Measurements from ENCODE around the gene ATP2B3.

The ATP2B3 gene

DNA sequence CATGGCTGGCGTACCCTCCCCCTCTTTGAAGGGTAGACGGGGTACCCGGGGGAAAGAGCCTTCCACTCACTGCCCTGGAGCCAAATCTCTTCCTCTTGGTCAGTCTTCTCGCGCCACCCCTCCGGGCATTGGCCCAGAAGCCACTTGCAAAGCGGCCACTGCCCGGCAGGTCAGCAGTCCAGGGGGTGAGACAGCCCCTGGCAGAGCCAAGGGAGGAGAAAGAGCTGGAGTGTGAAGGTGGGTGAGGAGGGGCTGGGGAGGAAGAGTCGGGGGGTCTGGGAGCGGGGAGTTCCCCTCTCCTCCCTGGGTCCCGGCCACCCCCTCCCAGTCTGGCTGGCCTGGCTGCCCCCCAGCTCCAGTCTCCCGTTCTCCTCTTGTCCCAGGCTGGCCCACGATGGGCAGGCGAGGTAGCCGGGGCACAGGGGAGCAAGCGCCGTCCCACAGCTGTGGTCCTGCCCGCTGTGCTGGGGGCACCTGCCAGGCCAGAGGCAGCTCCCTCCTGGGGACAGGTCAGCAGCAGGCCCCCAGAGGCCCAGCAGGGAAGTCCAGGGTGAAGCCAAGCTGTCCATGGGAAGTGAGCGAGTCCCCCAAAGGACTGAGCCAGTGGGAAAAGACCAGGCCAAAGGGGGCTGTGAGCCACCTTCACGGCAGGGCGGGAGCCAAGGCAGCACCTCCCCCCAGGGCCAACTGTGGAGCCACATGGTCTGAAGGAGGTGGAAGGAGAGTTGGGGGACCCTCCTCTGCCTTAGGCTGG, 108.0 kb downstream of the ATP2B3 start:
- no CpG with 5 or more reads among the region's 21 CpGs for WGBS (ENCODE audit: insufficient coverage, insufficient read length)
- no peaks in the 10 kb centered on the region for H3K9me3 ChIP-seq (ENCODE audit: control insufficient read depth, insufficient read depth, low read length)
- no peaks in the 10 kb centered on the region for H3K36me3 ChIP-seq (ENCODE audit: control insufficient read depth, insufficient read depth, low read length)
- no peak overlapping the region for H3K27ac ChIP-seq (ENCODE audit: low read length)
- no peaks in the 10 kb centered on the region for H3K27me3 ChIP-seq (ENCODE audit: control insufficient read depth, insufficient read depth, low read length)
- DNase-seq (ENCODE audit: low read depth, low spot score) = no peak
- H3K4me1 ChIP-seq (ENCODE audit: control insufficient read depth, insufficient read depth, low read length) = no peaks in the 10 kb centered on the region; the same call in 1 of the 2 replicates
- no peak overlapping the region for H3K4me3 ChIP-seq (ENCODE audit: low read length)

GRCh38 chrX:153626025-153626633, 108.7 kb downstream of the ATP2B3 start:
- Histone ChIP-seq H3K27me3 (ENCODE audit: control insufficient read depth, insufficient read depth, low read length) (no peaks in the 10 kb centered on the region), H3K4me3 (ENCODE audit: low read length) (no peak overlapping the region), H3K36me3 (ENCODE audit: control insufficient read depth, insufficient read depth, low read length) (no peaks in the 10 kb centered on the region), H3K27ac (ENCODE audit: low read length) (no peak overlapping the region), H3K4me1 (ENCODE audit: control insufficient read depth, insufficient read depth, low read length) (no peaks in the 10 kb centered on the region; the same call in 1 of the 2 replicates), H3K9me3 (ENCODE audit: control insufficient read depth, insufficient read depth, low read length) (no peaks in the 10 kb centered on the region)
- no peak for DNase-seq (ENCODE audit: low read depth, low spot score)
- WGBS (ENCODE audit: insufficient coverage, insufficient read length) = no CpG with 5 or more reads among the region's 16 CpGs

DNA sequence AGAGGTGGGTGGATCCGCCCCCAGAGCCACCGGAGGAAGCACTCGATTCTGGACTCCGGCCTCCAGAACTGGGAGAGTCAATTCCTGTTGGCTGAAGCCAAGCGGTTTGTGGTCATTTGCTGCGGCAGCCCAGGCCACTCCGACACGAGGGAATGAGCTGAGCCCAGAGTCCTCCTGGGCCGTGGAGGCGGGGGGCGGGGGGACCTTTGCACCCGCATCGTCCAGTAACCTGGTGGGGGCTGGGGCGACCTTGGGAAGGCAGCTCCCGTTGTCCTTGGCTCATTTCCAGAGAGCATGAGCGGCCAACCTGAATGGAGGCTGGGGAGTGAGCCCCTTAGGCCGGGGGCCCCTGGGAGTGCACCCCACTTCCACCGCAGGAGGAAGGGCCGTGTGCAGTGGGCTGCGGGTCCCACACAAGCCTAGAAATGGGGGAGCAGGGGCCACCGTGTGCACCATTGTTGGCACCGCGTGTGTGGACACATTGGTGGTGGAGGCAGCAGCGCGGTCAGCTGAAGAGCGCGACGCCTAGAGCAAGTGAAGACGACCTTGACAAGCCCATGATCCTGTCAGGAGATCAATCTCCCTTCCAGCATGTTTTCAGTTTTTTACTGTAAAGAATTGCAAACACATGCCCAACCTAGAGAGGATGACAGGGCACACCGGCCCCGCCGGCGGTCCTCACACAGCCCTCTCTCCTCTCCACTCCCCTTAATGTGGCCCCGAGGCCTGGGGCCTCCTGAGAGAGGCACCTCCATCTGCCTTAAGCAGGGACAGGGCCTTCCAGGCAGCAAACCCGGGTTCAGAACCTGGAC, 109.6 kb downstream of the ATP2B3 start:
- H3K4me1 ChIP-seq (ENCODE audit: control insufficient read depth, insufficient read depth, low read length) = no peaks in the 10 kb centered on the region; the same call in 1 of the 2 replicates
- H3K4me3 ChIP-seq (ENCODE audit: low read length) = no peak overlapping the region
- H3K36me3 ChIP-seq (ENCODE audit: control insufficient read depth, insufficient read depth, low read length) = no peaks in the 10 kb centered on the region
- H3K27ac ChIP-seq (ENCODE audit: low read length) = no peak overlapping the region
- no peaks in the 10 kb centered on the region for H3K27me3 ChIP-seq (ENCODE audit: control insufficient read depth, insufficient read depth, low read length)
- WGBS (ENCODE audit: insufficient coverage, insufficient read length) = no CpG with 5 or more reads among the region's 35 CpGs
- no peaks in the 10 kb centered on the region for H3K9me3 ChIP-seq (ENCODE audit: control insufficient read depth, insufficient read depth, low read length)
- no peak for DNase-seq (ENCODE audit: low read depth, low spot score)

GRCh38 chrX:153627675-153628111, 110.3 kb downstream of the ATP2B3 start:
- Histone ChIP-seq H3K4me1 (ENCODE audit: control insufficient read depth, insufficient read depth, low read length) (no peaks in the 10 kb centered on the region; the same call in 1 of the 2 replicates), H3K27ac (ENCODE audit: low read length) (no peak overlapping the region), H3K4me3 (ENCODE audit: low read length) (no peak overlapping the region), H3K36me3 (ENCODE audit: control insufficient read depth, insufficient read depth, low read length) (no peaks in the 10 kb centered on the region), H3K27me3 (ENCODE audit: control insufficient read depth, insufficient read depth, low read length) (no peaks in the 10 kb centered on the region), H3K9me3 (ENCODE audit: control insufficient read depth, insufficient read depth, low read length) (no peaks in the 10 kb centered on the region)
- no peak for DNase-seq (ENCODE audit: low read depth, low spot score)
- no CpG with 5 or more reads among the region's 15 CpGs for WGBS (ENCODE audit: insufficient coverage, insufficient read length)

GRCh38 chrX:153628129-153628528, 110.7 kb downstream of the ATP2B3 start:
- Histone ChIP-seq H3K9me3 (ENCODE audit: control insufficient read depth, insufficient read depth, low read length) (no peaks in the 10 kb centered on the region), H3K27me3 (ENCODE audit: control insufficient read depth, insufficient read depth, low read length) (no peaks in the 10 kb centered on the region), H3K27ac (ENCODE audit: low read length) (no peak overlapping the region), H3K4me1 (ENCODE audit: control insufficient read depth, insufficient read depth, low read length) (no peaks in the 10 kb centered on the region; the same call in 1 of the 2 replicates), H3K4me3 (ENCODE audit: low read length) (no peak overlapping the region), H3K36me3 (ENCODE audit: control insufficient read depth, insufficient read depth, low read length) (no peaks in the 10 kb centered on the region)
- no peak for DNase-seq (ENCODE audit: low read depth, low spot score)
- no CpG with 5 or more reads among the region's 8 CpGs for WGBS (ENCODE audit: insufficient coverage, insufficient read length)

- no peak overlapping the region for H3K4me3 ChIP-seq (ENCODE audit: low read length)
- no peaks in the 10 kb centered on the region for H3K9me3 ChIP-seq (ENCODE audit: control insufficient read depth, insufficient read depth, low read length)
- H3K4me1 ChIP-seq (ENCODE audit: control insufficient read depth, insufficient read depth, low read length) = no peaks in the 10 kb centered on the region; the same call in 1 of the 2 replicates
- no peak overlapping the region for H3K27ac ChIP-seq (ENCODE audit: low read length)
- no peak for DNase-seq (ENCODE audit: low read depth, low spot score)
- H3K27me3 ChIP-seq (ENCODE audit: control insufficient read depth, insufficient read depth, low read length) = no peaks in the 10 kb centered on the region
- WGBS (ENCODE audit: insufficient coverage, insufficient read length) = no CpG with 5 or more reads among the region's 12 CpGs
- H3K36me3 ChIP-seq (ENCODE audit: control insufficient read depth, insufficient read depth, low read length) = no peaks in the 10 kb centered on the region
Measured at GRCh38 chrX:153628665-153629064, 111.2 kb downstream of the ATP2B3 start.

DNA sequence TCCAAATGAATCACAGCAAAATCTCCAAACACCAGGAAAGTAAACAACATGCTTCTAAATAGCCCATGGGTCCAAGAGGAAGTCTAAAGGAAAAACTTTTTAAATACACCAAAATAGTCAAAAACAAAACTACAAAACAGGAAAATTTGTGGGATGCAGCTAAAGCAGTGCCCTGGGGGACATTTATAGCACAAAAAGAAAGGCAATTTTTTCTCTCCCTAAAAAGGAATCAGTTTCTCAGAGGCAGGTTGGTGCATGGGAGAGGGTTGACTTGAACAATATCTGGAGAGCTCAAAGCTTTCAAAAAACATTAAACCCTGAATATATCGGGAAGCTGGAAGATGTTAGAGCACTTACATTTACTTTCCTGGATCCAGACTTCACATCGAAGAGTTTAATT, 113.9 kb downstream of the ATP2B3 start:
- Histone ChIP-seq H3K27ac (ENCODE audit: low read length) (no peak overlapping the region), H3K9me3 (ENCODE audit: control insufficient read depth, insufficient read depth, low read length) (no peaks in the 10 kb centered on the region), H3K36me3 (ENCODE audit: control insufficient read depth, insufficient read depth, low read length) (no peaks in the 10 kb centered on the region), H3K27me3 (ENCODE audit: control insufficient read depth, insufficient read depth, low read length) (no peaks in the 10 kb centered on the region), H3K4me3 (ENCODE audit: low read length) (no peak overlapping the region), H3K4me1 (ENCODE audit: control insufficient read depth, insufficient read depth, low read length) (no peaks in the 10 kb centered on the region; the same call in 1 of the 2 replicates)
- no peak for DNase-seq (ENCODE audit: low read depth, low spot score)
- no CpG with 5 or more reads among the region's 2 CpGs for WGBS (ENCODE audit: insufficient coverage, insufficient read length)

GRCh38 chrX:153631907-153632594, 114.6 kb downstream of the ATP2B3 start:
- Histone ChIP-seq H3K4me1 (ENCODE audit: control insufficient read depth, insufficient read depth, low read length) (no peaks in the 10 kb centered on the region; the same call in 1 of the 2 replicates), H3K27ac (ENCODE audit: low read length) (no peak overlapping the region), H3K36me3 (ENCODE audit: control insufficient read depth, insufficient read depth, low read length) (no peaks in the 10 kb centered on the region), H3K9me3 (ENCODE audit: control insufficient read depth, insufficient read depth, low read length) (no peaks in the 10 kb centered on the region), H3K27me3 (ENCODE audit: control insufficient read depth, insufficient read depth, low read length) (no peaks in the 10 kb centered on the region), H3K4me3 (ENCODE audit: low read length) (no peak overlapping the region)
- no CpG with 5 or more reads among the region's 19 CpGs for WGBS (ENCODE audit: insufficient coverage, insufficient read length)
- DNase-seq (ENCODE audit: low read depth, low spot score) = no peak
